ENCODE results near the gene SLC38A4.

Gene SLC38A4

DNA sequence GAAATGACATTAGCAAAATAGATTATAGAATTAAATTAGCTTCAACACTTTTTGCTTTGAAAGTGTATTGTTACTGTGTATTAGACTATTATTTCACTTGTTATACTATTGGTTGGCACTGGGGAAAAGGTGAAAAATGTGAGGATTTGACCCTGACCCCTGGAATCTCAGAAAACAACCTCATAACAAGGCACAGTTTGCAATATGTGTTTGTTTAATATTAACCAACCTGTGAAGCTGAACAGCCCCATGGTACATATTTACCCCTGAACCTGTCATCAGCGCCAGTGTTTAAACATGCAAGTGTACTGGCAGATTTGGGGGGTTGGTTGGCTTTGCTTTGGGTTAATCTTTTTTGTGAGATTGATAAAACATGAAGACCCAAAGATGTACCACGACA lies 11.7 kb downstream of the SLC38A4 start:
- no peak for DNase-seq (ENCODE audit: low read depth)

DNA sequence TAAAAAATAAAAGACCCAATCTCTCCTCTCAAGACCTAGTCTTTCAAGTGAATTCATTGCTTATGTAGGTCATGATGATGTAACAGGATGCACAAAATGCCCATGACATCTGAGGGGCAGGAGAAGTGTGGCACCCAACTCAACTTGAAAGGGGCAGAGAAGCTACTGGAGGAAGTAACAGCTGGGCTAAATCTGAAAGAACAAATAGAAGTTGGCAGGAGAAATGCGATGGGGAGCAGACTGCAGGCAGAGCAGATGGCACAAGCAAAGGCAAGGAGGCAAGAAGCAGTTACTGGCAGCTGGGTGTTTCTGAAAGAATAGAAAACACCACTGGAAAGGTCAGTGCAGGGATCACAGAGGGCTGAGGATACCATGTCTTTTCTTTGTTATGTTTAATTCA lies 14.6 kb downstream of the SLC38A4 start:
- DNase-seq (ENCODE audit: low read depth), result no peak

DNA sequence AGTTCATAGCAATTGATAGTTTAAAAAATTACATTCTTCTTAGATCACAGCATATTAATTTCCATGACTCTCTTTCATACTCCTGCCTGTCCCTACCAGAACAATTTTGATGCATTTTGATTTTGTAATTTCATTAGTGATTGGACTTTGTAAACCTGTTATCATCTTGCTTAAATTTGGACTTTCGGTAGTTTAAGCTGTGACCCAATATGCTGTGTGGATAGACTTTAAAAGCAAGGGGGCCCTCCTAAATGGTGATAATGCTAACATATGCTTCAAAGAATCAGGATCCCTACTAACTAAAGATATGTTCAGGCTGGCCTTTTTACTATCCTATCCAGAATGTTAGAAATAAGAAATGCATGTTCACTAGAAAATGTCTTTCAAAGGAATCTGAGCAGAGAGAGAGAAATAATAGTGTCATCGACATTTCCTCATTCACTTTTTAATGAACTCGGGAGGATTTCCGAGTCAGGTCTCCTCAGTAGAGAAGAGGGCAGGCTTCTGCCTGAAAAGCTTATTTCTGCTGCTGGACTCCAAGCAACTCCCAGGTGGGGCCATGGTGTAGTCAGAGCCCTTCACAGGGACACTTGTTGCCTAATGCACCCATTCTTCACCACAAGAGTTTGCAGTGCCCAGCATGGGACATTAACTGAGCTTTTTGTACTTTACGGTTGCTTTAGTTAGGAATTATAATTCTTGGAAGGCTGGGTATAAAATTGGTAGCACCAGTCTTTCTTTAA lies 16.7 kb downstream of the SLC38A4 start:
- no peak for DNase-seq (ENCODE audit: low read depth)

DNA sequence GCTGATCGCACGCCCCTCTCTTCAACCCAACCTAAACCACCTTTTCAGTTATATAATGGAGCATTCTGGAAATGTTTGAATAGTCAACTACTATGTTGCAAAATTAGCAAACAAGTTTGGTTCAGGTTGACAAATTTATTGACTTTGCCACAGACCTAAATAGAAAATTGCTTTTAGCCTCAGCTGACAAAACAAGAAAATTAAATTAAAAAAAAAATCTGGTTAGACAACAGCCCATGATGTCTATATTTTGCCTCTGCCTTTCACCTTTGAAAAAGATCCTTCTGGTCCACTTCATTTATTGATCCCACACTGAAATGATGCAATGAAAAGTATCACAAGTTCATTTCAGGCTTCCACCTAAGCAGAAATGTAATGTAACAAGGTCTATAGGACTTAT lies 17.5 kb downstream of the SLC38A4 start:
- DNase-seq (ENCODE audit: low read depth), result no peak

DNA sequence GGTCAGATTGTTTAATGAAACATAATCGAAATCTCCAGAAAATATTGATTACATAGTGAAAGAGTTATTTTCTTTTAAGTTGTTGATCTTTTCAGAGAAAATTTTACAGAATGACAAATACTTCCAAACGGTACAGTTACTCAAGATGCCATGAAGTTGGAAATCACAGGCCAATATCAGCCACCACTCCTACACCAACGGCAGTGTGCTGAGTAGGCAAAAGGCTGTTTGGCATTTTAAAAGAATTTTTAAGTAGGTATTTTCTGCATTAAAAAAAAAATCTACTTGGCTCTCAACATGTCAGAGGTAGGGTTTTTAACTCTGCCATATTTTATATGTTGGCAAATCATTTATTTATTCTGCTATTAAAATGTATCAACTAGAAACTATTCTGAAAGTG lies 21.7 kb downstream of the SLC38A4 start:
- no peak for DNase-seq (ENCODE audit: low read depth)

DNA sequence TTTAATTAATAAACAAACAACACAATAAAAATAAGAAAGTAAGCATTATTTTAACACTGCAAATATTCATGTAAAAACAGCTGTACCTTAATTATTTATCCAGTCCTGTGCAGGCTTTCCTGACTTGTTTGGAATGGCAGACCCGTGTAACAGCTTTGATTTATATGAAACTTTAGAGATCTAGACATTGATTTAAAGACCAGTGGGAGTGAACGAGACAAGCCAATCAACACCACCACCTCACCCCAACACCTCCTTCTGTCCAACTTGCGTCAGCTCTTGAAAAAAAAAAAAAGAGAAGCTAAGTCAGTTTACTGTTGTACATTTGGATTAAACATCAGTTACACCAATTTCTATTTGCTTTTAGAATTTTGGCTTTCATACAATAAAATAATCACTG lies 22.3 kb downstream of the SLC38A4 start:
- no peak for DNase-seq (ENCODE audit: low read depth)

DNA sequence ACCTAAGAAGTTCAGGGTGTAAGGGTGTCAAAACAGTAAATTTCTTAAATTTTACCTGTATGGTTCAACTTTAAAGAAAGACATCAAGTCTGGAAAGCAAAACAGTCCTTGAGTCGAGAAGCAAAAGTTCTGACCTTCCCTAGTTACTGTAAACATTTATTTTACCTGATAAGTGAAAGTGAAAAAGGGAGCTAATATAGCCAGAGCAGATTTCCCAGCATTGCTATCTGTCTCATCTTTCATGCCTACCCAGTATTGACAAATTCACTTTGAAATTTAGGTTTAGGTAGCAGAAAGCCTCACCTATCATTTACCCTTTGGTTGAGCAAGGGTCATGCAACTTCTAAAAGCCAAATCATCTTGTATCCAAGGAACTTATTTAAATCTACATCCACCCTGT lies 24.5 kb downstream of the SLC38A4 start:
- DNase-seq (ENCODE audit: low read depth), result no peak

DNA sequence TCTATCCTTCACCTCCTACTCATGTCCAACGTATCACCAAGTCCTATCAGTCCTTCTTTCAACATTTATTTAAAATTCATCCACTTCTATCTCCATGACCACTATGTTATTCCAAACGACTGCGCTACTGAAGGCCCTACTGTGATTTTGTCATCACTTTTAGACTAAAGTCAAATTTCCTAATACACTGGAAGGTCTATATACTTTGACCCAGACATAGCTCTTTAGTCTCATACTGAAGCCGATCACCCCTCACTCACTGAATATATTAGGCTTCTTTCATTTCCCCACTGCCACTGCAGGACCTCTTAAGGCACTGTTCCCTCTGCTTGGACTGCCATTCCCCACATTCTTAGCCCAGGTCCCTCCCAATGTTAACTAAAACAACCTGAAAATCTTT lies 25.6 kb downstream of the SLC38A4 start:
- no peak for DNase-seq (ENCODE audit: low read depth)

DNA sequence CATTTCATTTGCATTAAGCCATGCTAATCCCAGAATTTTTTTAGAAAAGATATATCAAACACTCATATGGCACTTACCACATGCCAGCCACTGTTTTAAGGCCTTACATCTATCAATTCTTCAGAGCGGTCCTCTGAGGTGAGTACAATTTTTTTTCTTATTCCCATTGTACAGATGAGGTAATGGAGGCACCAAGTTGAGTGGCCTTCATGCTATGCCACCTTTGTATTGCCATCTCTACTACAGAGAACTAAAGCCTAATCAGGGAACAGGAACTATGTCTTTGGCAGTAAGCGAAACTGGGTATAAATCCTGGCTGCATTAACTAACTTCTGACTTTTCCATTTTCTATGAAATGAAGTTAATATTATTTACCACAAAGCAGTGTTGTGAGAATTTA lies 27.1 kb downstream of the SLC38A4 start:
- no peak for DNase-seq (ENCODE audit: low read depth)

DNA sequence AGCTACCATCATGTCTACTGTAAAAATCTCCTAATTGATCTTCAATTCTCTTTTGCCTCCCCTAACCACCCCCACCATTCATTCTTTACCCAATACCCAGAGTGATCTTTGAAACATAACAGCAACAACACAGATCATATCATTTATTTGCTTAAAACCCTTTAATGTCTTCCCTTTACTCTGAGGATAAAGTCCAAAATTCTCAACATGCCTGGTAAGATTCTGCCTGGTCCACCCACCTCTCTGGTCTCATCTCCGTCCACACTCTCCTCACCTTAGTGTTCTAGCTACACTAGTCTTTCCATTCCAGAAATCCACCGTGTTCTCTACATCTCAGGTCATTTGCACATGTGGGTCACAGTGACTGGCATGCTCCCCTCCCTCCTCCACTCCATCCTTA lies 27.7 kb downstream of the SLC38A4 start:
- no peak for DNase-seq (ENCODE audit: low read depth)

DNA sequence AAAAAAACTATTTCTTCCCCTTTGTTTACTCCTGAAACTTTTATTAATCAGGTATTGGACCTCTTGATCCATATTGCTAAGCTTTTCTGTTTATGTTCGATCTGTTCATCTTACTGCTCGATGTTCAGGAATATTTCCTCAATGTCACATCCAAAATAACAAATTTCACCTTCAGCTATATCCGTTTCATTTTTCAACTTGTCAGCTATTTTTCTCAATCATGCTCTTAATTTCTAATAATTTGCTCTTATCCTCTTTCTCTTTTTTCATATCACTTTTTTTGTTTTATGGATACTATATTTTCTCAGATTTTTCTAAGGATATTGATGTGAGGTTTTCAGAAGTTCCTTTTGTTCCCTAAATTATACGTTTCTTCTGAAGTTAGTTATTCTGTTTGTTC lies 29.8 kb downstream of the SLC38A4 start:
- no peak for DNase-seq (ENCODE audit: low read depth)

DNA sequence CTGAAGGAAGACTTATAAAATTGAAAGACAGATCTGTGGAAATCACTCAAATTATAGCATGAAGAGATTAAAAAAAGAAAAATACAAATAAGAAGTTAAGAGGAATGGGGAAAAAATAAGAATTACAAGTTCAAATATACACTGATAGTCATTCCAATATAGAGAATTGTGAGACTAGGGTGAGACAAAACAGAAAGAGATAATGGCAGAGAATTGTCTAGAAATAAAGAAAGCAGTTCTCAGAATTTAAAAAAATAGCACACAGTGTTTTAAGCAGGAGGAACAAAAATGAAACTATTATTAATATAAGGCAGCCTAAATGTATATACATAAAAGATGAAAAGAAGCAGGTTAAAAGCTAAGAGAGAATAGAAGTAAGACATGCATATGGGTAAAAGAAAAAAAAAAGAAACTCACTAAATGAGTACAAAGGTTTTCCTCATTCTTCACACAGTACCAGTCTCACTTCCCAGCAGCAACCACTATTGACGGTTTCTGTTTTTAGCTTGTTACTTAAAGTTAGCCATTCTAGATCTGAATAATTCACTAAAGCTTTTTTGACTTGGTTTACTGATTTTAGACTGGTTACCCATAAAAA lies 31.1 kb downstream of the SLC38A4 start:
- no peak for DNase-seq (ENCODE audit: low read depth)

DNA sequence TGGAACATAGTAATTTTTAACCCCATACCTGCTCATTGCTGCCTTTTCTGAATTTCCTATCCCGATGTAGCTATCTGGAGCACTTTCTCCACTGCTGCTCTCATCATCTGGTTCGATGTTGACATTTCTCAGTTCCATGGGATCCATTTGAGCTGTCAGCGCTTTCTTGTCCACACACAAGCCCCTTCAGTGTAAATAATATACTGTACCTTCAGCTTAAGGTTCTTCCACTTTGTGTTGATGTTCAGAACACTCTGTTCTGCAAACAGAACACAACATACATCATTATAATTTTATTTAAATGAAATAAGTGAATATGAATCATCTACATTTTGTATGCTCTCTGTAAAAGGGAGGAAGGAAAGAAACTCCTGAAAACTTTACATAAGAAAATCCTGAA lies 32.9 kb downstream of the SLC38A4 start:
- DNase-seq (ENCODE audit: low read depth), result no peak

DNA sequence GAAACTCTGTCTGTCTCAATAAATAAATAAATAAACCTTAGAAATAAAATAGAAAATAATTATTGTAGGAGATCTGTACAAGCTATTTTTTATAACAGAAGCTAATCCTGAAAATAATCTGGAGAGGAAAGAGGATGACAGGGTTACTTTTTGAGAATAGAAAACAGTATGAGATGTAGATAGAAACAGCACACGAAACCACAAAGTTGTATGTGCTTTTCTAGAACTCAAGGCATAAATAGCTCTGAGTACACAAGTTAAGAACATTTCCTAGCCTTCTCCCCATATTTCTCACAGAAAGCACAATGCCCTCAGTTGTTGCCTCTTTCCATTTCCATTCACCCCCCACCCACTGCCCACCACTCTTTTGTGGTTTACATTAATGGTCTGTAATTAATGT lies 35.7 kb downstream of the SLC38A4 start:
- no peak for DNase-seq (ENCODE audit: low read depth)

DNA sequence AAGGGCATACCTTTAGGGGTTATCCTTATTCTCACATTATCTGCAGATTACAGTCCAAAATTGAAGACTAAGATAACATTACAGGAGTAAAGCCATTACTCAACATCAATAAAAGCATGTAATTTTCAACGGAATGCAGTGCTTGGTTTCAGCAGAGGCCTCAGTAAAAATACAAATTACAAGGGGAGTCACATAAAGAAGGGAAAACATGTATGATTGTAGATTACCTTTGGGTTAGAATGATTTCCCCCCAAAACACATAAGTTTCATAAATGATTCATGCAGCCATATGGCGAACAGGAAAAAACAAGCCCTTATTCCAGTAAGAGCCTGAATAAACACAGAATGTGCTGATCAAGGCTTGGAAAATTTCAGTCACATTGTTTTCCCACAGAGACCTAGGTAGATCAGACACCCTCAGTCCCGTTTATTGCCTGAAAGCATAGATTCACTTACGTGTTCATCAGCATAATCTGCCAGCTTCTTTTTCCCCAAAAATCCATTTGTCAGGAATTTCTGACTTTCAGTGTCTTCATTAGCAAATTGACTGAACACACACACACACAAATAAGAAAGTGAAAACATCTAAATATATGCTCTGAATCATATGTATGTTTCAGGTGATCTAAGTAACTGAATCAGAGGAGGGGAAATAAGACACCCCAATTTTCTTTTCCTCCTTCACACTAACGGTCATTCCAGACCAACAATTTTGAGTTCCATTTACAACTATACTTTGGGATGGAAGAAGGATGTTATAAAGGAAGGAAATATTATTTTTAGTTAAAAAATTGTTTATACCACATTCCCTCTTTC lies 37.5 kb downstream of the SLC38A4 start:
- no peak for DNase-seq (ENCODE audit: low read depth)

DNA sequence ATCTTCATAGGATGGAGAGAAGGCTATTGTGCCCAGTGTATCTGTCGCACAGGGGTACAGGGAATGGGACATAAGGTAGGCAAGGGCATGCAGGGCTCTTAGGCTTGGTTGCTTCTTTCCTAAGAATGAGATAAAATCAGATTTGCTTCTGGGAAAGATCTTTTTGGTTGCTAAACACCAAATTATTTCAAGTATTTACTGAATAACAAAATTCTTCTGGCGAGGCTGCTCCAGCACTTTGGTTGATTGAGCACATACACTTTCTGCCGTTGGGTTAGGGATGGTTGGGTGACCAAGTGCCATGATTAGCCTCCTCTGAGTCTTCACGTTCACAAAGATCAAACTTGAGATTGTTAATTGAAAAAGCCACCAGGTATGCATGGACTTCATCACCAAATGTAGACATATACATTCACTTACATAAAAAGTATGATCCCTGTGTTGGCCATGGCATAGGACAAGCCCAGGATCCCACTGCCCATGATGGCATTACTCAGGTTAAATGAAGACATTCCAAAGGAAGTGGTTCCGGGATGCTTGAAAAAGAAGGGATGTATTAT lies 38.2 kb downstream of the SLC38A4 start:
- DNase-seq (ENCODE audit: low read depth), result no peak

DNA sequence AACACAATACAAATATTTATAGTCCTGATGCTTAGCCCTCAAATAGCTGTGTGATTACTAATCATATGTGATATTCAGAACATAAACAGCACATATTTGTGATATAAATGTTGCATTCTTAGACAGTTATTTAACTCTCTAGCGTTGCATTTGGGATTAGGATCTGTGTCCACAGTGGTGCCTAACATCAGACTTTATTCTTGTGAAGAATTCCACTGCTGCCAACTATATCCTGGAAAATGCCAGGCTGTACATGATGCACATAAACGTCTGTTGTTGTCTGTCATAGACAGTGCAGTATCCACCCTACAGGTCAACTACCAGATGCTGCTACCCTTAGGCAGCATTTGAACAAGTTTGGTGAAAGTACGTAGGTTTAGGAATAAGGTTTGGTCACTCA lies 39.0 kb downstream of the SLC38A4 start:
- DNase-seq (ENCODE audit: low read depth), result no peak

DNA sequence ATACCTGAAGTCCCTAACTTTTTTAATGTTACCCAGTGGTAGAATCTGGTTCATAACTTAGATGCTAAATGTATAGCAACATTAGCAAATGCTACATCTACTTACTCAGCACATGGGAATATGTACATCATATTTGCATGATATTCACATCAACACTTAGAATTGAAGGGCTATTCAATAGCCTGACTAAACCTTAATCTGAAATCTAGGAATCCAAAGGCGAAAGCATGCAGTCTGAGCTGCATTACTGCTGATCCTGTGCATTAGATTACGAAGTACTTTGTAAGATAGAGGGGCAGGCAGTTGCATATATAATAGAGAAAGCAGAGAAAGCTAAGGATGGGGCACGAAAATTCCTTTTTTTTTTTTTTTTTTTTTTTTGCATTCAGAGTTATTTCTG lies 40.4 kb downstream of the SLC38A4 start:
- DNase-seq (ENCODE audit: low read depth), result no peak

DNA sequence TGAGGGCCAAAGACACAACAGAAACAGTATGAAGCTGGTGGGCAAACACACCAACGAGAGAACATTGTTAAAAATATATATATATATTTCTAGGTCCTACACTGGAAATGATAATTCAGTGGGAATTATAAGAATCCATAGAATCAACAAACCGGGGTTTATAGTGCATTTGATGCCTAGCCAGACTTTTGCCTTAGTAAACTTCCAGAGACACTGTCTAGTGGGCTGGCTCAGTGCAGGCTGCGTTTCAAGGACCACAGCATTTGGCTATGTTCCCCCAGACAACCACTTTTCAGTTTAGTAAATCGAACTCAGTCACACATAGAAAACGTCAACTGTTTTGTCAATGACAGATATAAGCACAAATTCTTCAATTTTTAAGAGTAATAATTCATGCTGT lies 41.9 kb downstream of the SLC38A4 start:
- DNase-seq (ENCODE audit: low read depth), result no peak

DNA sequence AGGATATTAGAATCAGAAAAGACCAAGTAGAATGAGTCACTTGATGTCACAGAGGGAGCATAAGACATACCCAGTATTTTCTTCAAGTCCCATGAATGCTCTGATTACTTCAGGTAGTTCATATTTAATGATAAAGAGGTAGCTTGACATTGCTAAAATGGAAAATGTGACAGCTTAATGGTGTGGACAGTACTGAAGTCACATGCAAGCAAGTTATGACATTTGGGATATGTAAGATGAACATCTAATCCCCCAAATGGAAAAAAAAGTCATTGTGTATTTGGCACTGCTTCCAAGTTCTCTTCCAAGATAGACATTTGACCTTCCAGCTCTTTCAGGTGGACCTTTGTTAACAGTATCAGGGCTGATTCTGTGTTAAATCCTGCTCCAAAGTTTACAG lies 45.9 kb downstream of the SLC38A4 start:
- DNase-seq (ENCODE audit: low read depth), result no peak

DNA sequence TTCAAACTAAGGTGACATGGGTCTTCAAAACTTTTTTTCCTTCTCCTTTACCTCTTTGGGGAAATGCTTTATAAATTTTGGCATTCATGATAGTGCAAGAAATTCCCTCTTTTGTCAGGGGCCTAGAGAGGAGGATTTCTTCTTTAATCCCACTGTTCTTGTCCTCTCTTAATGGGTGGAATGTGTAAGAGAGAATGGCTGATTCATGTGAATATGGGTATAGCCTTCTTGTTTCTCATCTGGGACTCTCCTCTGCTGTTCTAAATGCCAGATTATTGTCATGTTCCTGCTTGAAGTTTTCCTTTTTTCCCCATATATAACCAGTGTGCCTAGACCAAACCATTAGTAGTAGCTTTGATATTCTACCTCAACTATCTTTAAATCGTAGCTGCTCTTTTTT lies 46.7 kb downstream of the SLC38A4 start:
- DNase-seq (ENCODE audit: low read depth), result no peak

DNA sequence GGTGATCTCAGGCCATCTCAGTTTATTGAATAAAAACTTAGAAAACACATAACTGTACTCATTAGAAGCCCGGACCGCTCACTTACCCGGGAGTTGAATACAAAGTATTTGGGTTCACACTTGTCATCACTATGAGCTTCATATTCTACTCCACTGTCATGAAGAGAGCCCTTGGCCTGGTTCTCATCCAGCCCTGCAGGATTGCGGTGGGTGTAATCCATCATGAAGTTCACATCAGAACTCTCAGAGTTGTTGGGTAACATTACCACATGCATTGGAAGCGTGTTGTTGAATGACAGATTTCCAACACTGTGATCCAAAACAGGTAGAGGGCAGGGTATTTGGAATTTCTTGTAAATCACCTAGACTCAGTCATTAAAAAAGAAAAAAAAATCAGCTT lies 47.4 kb downstream of the SLC38A4 start:
- no peak for DNase-seq (ENCODE audit: low read depth)

DNA sequence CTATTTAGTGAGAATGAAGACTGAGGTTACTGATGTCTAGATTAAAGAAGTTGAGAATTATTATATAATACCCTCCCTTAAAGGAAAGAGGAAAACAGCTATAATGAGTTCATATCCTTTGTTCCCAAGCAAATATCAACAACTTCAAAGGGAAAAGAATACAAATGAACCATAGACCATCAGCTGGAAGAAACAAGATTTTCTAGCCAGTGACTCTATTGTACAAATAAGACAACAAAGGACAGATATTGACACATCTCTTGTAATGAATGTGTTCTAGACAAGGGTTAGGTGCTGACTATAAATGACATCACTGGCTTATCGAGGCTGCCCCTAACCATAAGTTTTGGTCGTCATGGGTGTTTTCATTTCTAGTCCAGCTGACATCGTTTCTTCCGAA lies 48.2 kb downstream of the SLC38A4 start:
- DNase-seq (ENCODE audit: low read depth), result no peak
